Activated CD4-positive, CD25-positive, alpha-beta regulatory T cell treated with anti-CD3 and anti-CD28 coated beads, Interleukin-2, amount 50 U/mL, for 16 hours (primary cell): ENCODE measurements around the gene FLNA.
"Not testable (repeated sequence)": the region's sequence is repeated elsewhere in the genome, so short reads cannot be mapped to it uniquely, and the experiment has no call there.

ENCODE experiments used
- DNase-seq: peaks from one replicate; pipeline ENCODE4 v3.0.0-alpha.2; 2020; ENCODE audit warnings: low read depth, low spot score

FLNA gene

DNA sequence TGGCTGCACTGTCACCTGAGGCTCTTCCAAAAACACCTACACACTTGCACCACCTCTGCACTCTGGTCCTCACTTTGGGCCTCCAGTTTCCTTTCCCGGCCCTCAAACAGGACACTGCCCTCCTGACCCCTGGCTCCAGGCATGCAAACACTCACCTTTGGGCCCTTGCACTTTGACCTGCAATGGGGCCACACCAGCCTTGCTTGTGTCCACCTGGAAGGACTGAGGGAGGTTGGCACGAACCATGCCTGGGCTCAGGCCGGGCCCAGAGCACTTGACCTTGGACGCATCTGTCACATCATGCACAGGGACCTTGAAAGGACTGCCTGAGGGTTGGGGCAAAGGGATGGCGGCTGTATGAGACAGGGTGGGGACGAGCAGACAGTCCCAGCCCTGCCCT, 15.6 kb downstream of the FLNA start:
- no peak for DNase-seq

DNA sequence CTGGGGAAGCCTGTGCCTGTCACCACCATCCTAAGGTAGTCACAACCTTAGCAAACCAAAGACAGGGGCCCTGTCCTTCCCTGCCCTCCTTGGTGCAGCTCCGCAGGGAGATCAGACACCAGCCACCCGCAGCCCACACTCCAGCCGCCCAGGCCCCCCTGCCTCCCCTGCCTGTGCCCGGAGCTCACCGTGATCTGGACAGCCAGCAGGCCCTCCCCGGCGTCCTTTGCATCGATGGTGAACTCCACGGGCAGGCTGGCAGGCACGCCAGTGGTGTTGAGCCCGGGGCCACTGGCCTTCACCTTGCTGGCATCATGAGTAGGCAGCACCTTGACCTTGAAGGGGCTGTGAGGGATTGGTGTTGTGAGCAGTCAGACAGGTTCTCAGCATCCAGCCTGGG, 16.4 kb downstream of the FLNA start:
- no peak for DNase-seq

DNA sequence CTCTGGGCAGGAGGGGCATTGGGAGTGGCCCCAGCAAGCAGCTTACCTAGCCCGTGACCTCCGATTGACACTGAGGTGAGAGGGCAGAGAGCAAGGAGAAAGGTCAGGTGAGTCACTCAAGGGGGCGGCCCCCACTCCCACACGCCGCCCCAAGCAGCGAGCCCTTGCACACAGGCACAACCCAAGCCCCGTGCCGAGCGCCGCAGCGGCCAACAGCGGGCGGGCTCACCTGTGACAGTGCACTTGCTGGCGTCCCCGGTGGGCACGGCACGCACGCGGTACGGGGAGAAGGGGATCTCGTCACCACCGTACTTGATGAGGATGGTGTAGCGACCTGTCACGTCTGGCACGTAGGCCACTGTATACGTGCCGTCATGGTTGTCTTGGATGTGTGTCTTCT, 17.2 kb downstream of the FLNA start:
- DNase-seq, result no peak

DNA sequence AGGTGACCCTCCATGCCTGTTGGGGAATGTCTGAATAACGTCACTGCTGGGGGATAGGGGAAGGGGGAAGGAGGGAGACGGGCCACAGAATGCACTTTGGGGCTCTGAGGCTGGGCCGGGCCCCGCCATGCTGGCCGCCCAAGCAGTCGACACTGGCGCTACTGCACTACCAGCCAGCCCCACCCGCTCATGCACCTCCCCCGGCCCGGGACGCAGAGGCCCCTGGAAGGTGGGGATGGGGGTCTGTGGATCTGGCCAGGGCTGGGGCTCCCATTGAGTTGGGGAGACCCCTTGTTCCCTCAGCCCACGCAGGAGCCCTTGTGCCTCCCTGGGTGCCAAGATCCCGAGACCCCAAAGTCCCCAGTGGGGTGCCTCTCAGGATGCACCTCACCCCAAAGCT, 17.8 kb downstream of the FLNA start:
- no peak for DNase-seq

DNA sequence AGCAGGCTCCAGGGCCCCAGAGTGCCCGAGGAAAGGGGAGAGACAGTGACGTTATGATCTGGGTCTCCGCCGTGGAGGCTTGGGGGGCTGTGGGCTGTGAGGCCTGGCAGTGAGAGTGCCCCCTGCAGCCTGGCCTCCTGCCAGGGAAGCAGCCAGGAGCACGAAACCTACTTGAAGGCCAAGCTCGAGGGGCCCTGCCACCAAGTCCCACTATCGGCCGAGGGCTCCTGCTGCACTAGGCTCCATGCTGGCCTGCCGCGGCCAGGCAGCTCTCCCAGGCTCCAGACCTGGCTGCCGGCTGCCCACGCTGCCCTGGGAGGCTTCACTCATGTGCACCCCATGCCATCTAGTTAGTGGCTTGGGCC, 18.7 kb downstream of the FLNA start:
- DNase-seq, result no peak

DNA sequence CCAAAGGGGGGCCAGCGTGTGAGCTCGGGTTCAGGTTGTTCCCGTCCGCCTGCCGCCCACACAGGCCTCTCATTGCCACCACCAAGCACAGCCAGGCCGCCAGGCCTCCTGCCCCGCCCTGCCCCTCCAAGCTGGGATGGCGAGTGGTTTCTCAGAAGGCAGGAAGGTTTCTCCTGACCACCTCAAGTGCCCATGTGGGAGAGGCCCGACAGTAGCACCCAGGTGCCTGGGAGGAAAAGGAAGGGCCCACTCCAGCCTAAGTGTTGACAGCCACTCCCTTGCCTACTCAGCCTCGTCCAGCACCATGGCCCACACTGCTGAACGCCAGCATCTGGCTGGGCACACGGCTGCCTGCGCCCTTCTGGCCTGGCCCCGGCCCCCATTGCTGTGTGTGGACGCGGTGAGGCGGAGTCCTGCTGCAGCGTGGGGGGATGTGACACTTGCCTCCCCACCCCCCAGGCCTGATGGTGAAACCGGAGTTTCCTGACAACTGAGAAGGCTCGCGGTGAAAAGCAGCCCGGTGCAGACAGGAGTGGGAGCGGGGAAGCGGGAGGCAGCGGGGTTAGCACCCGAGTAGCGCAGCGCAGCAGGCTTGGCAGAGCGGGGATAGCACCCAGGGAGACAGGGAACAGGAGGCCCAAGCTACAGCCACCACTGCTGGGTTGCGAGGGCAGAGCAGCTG, 19.2 kb downstream of the FLNA start:
- no peak for DNase-seq

DNA sequence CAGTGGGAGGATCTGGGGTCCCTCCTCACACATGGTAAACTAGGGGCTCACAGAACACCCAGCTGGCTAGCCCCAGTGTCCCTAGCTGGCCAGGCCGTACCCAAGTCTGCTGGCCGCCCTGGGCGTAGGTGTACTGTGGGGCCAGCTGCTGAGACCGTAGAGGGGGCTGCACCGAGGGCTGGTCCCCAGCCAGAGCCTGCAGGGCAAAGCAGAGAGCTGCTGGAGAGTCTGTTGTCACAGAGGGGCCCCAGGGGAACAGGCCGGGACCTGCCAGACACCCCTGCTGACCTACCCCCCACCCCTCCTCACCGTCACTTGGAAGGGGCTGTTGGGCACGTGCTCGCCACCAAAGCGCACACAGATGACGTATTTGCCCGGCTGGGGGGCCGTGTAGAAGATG, 19.9 kb downstream of the FLNA start:
- no peak for DNase-seq

DNA sequence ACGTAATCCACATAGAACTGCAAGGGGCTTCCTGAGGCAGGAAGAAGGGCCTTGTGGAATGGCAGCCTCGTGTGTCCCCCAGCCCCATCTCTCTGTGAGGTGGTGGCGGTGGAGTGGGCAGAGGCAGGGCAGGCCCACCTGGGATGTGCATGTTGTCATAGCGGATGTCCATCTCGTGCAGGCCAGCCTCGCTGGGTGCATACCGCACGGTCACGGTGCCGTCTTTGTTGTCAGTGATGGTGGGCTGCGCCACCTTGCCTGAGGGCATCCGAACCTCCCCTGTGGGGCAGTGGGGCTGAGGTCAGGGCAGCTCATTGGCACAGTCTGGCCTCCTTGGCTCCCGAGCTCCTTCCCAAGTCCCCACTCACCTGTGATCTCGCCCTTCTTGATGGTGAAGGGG, 20.4 kb downstream of the FLNA start:
- no peak for DNase-seq

DNA sequence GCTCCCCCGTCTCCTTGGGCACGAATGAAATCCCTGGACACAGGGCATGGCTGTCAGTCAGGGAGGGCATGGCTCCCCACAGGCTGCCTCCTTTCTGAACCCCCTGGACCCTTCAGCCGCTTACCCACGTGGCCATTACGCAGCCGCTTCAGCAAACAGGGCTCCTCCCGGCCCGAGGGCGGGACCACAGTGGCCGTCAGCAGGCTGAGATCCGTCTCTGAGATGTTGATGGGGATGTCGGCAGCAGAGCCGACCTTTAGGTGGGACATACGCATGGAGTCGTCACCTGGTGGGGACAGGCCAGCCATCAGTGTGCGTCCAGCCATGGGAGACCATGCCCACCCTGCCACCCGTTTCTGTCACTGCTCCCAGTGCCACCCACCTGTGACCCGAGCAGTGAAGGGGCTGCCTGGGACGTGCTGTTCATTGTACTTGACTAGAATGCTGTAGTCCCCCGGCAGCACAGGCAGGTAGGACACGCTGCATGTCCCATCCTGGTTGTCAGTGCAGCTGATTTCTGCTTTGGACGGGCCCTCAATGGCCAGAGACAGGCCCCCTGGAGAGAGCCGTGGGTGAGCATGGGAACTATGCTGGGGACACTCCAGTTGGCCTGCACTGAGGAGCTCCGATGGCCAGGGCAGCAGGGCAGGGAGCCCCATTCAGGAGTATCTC, 21.1 kb downstream of the FLNA start:
- DNase-seq, result no peak

DNA sequence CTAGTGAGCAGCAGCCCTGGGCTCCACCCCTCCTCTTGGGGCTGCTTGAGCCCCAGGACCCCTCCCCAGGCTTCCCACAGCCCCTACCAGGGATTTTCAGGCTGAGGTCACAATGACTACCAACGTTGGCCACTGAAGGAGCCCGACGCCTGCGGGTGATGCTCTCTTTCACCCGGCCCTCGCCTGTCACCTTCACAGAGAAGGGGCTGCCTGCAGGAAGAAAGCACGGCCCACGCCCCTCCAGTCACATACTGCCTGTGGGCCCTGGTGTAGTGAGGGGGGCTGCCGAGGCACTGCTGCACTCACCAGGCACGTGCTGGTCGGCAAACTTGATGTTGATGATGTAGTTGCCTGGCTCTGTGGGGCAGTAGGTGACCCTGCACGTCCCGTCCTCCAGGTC, 22.0 kb downstream of the FLNA start:
- DNase-seq, result no peak

DNA sequence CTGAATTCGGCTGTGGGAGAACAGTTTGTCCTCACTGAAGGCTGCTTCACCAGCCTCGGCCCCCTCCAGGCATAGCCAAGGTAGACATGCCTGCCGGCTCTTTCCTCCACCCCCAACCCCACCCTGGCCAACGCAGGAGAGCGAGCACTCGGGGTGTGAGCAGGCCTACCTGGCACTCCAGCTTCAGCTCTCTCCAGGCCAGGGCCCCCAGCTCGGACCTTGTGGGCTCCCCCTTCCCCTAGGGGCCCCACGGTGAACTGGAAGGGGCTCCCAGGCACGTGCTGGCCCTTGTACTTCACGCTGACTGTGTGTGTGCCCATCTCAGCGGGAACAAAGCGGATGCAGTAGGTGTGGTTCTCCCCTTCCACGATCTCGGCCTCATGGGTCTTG, 22.4 kb downstream of the FLNA start:
- DNase-seq, result no peak

DNA sequence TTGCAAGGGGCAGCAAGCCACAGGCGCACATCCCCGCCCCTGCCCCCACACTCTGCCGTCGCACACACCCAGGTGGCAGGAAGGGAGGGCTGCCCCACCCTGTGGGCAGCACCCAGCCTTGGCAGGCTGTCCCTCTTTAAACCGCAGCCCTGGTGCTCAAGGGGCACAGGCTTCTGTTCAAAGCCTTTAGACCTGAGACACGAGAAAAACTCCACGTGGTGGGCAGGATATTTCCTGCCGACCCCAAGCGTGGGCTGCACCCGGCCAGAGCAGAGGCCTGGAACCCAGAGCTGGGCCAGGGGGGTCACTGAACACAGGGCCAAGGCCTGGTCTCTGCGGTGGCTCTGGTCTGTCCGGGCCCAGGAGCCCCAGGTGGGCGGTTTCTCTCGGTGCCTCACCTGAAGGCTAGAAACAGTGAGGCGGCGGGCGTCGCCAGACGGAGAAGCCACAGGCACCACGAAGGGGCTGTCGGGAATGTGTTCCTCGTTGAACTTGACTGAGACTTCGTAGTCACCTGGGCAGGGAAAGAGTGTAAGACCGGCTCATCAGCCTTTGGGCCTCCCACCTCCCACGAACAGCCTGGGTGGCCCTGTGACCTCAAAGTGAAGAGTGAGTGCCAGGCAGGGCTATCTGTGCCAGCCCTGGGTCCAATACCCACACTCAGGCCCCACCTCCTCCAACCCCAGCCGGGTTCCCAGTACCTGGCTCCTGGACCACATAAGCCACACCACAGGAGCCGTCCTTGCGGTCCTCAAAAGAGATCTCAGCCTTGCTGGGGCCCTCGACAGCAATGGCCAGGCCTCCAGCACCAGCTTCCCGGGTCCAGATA, 23.0 kb downstream of the FLNA start:
- DNase-seq, result no peak

DNA sequence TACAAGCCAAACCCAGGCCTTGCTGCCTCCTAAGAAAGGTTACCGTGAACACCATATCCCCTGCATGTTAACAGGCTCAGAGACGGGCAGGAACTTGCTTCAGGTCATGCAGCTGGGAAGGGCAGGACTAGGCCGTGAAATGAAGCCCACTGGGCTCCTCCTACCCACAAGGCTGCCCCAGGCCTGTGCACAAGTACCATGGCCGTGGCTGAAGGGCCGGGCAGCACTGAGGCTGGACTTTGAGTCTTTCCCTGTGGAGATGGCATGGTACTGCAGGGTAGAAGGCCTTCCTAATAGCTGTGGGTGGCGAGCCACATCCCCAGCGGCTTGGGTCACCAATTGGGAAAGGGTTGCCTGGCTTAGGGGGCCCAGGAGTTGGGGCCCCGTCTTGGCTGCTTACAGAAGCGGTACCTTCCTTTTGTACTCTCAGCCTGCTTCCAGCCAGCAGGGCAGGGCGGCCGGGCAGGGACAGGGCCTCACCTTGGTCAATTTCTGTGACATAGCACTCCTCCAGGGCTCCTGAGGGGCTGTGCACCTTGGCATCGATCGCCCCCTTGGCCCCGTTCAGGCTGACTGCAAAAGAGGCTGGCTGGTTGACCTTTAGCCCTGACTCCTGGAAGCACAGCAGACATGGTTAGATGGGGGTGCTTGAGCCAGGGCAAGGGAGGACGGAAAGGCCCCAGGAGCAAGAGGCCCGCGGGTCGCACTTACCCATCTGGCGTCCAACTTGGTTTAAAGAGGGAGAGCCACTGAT, 23.8 kb downstream of the FLNA start:
- DNase-seq, result no peak

DNA sequence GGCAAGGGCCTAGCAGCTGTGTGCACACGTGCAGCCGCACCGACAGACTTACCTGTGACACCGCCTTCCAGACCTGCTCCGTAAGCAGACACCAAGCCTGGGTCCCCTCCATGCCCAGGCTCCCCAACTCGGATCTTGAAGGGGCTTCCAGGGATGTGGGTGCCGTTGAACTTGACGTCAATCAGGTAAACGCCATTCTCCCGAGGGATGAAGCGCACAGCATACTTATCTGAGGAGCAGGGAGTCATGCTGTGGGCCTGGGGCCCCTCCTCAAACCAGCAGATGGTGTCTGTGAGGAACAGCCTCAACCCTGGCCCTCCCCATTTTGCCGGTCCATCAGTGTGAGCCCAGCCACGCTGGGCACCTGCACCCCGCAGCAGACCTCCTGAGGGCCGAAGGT, 24.5 kb downstream of the FLNA start:
- no peak for DNase-seq

DNA sequence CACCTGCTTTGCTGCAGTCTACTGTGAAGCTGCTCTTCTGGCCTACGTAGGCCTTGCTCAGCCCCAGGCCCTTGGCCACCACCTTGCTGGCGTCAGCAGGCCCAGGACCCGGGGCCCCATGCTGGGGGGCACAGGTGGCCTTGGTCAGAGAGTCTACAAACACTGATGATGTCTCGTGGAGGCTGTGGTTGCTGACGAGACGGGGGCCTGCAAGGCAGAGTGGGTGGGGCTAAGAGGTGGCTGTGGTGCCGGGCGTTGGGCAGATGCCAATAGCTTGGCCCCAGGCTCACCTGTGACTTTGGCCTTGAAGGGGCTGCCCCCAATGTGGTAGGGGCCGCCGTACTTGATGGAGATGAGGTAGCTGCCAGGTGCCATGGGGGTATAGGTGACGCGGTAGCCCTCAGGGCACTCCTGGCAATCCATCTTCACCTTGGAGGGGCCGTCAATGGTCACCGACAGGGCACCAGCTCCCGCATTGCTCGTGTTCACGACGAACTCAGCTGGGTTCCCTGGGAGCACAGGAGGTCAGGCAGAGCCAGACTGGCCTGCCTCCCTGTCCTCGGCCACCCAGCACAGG, 25.0 kb downstream of the FLNA start:
- DNase-seq, result no peak

DNA sequence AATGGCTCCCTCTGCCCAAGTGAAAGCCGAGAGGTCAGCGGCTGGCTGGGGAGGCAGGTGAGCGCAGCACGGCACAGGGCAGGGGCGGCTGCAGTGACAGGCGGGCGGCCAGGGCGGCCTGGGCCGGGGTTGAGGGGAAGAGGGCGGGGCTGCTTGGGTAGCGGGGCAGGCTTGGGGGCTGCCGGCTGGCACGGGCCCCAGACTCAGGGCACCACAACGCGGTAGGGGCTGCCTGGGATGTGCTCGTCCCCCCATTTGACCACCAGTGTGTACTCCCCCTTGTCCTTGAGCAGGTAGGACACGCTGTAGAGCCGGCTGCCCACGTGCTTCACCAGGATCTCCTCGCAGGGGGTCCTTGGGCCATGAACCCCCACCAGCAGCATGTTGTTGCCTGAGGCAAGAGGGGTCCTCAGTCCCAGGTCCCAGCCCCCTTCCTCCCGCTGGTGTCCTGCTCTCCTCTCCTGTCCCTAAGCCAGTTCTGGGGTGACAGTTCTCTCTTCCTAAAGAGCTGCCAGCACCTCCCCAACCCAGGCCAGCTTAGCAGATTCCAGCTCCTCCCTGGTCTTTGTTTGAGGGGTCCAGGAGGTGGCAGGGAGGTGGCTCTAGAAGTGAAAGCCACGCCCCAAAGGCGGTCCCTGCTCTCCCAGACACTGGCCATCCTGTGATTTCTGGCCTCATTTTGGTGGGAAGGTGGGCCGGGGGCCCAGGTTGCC, 25.6 kb downstream of the FLNA start:
- DNase-seq, result no peak

DNA sequence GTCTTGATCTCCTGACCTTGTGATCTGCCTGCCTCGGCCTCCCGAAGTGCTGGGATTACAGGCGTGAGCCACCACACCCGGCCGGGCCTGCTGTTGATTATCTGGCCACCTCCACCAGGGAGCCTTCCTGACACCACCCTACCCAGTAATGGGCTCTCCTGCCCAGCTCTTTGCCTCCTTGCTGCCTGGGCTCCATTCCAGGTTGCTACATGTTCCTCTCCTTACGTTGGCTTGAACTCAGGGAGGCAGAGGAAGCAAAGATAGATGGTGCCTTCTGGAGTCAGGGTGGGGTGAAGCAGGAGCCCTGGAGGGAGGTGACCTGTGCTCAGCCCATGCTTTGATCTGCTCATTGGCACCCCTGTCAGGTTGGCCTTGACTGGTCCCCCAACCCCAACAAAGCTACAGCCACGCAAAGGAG, 26.3 kb downstream of the FLNA start:
- DNase-seq, result no peak

DNA sequence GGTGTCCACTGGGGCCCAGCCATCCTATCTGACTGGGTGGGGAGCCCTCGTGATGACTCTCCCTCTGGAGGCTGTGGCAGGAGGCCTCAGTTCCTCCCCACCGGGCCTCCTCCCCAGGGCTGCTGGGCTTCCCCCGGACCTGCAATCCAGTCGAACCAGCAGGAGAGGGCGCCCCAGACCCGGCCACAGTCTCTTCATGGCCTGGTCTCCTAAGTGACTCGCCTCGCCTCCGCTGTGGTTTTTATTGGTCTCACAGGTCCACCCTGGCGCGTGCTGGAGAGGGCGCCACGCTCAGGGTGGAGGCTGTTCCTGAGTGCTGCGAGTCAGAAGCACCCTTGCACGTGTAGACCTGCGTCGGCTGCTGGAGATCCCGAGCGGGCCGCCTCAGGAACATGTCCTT, 30.8 kb downstream of the FLNA start:
- DNase-seq, result not testable (repeated sequence)

DNA sequence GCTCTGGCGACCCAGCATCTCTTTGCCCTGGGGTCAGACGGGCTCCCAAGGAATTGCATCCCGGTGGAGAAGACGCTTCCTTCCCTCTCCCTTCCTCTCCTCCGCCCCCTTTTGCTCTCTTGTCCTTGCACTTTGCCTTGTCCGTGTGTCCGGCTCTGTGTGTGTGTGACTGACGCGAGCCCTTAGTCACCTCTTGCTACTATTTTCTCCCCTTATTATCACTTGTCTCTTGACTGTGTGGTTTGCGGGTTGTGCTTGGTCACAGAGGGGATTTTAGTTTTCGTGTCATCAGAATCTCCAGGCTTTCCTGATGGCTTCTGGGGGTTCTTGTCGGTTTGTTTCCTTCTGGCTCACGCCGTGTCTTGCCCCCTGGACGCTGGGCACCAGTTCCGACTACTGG, 31.4 kb downstream of the FLNA start:
- DNase-seq, result not testable (repeated sequence)

DNA sequence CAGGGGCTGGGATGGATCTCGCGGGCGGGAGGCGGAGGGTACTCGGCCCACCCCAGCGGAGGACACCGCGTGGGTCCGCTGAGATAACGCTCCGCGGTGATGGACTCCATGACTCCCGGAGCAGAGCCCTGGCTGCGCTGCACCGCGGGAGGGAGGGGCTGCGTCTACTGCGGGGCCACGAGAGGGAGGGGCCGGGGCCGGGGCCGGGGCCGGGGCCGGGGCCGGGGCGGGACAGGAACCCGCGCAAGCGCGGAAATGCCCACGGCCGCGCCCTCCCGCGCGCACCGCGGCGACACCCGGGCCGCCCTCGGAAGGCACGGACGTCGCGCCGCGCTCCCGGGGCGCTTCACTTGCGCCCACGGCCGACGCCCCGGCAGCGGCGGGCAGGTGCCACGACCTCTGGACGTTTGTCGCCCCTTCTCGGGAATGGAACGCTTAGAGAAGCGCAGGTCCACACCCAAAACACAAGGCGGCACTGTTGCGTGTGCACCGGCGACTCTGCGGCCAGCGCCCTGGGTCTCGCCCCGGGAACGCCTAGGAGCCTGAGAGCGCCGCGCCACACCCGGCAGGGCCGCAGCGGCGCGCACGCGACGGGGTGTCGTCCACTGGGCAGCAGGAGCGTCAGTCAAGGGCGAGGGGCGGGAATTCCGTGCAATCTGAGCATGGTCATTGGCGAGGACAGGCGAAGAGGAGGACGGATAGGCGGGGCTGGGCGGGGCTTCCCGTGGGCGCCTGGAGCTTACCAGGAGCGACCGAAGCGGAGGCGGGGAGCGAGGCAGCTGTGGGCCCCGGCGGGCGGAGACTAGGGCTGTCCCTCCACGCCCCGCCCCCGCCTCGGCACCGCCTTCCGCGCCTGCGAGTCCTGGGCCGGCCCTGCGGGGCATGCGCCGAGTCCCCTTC, 32.8 kb downstream of the FLNA start:
- DNase-seq, result not testable (repeated sequence)
